GM19467 (cell line): Measurements from ENCODE around the gene PLEKHM1.
A peak's percentile ranks its signal among the peaks of the same experiment; 100 is the strongest.
"Not testable (repeated sequence)": the region's sequence is repeated elsewhere in the genome, so short reads cannot be mapped to it uniquely, and the experiment has no call there.

Experiments
- ATAC-seq: cut with Tn5 transposase; IDR thresholded peaks from one replicate; pipeline ENCODE4 v1.9.1; 2021; ENCODE audit warnings: mild to moderate bottlenecking, moderate library complexity; ENCODE audit not compliant: unreplicated experiment

The PLEKHM1 gene

GRCh38 chr17:45468293-45469203 is 22.0 kb downstream of the PLEKHM1 start:
- ATAC-seq: not testable (repeated sequence)

- peak; percentile 77 for ATAC-seq
Observed at GRCh38 chr17:45461524-45462327, 28.8 kb downstream of the PLEKHM1 start.

- not testable (repeated sequence) for ATAC-seq
Observed at GRCh38 chr17:45460422-45460821, 30.1 kb downstream of the PLEKHM1 start.

- not testable (repeated sequence) for ATAC-seq
Observed at GRCh38 chr17:45454341-45454740, 36.2 kb downstream of the PLEKHM1 start.

GRCh38 chr17:45453731-45454130 is 36.8 kb downstream of the PLEKHM1 start:
- ATAC-seq: not testable (repeated sequence)

- ATAC-seq: not testable (repeated sequence)
Observed at GRCh38 chr17:45453225-45453534, 37.3 kb downstream of the PLEKHM1 start.

GRCh38 chr17:45452329-45453224 is 37.9 kb downstream of the PLEKHM1 start:
- ATAC-seq: not testable (repeated sequence)

- ATAC-seq: not testable (repeated sequence)
Observed at GRCh38 chr17:45451660-45452059, 38.9 kb downstream of the PLEKHM1 start.

- no peak for ATAC-seq
Observed at GRCh38 chr17:45451131-45451530, 39.4 kb downstream of the PLEKHM1 start.

- not testable (repeated sequence) for ATAC-seq
Observed at GRCh38 chr17:45449708-45450329, 40.7 kb downstream of the PLEKHM1 start.

- not testable (repeated sequence) for ATAC-seq
Observed at GRCh38 chr17:45449260-45449659, 41.3 kb downstream of the PLEKHM1 start.

- not testable (repeated sequence) for ATAC-seq
Observed at GRCh38 chr17:45448483-45448882, 42.0 kb downstream of the PLEKHM1 start.

- ATAC-seq: not testable (repeated sequence)
Observed at GRCh38 chr17:45448066-45448465, 42.5 kb downstream of the PLEKHM1 start.

- not testable (repeated sequence) for ATAC-seq
Observed at GRCh38 chr17:45447650-45448049, 42.9 kb downstream of the PLEKHM1 start.

- not testable (repeated sequence) for ATAC-seq
Observed at GRCh38 chr17:45446872-45447625, 43.5 kb downstream of the PLEKHM1 start.

- not testable (repeated sequence) for ATAC-seq
Observed at GRCh38 chr17:45445901-45446743, 44.4 kb downstream of the PLEKHM1 start.

- not testable (repeated sequence) for ATAC-seq
Observed at GRCh38 chr17:45444856-45445820, 45.4 kb downstream of the PLEKHM1 start.
